Epidermal melanocyte (primary cell): ENCODE measurements around the gene YWHAG.
A peak's percentile ranks its signal among the peaks of the same experiment; 100 is the strongest.
"Not testable (repeated sequence)": the region's sequence is repeated elsewhere in the genome, so short reads cannot be mapped to it uniquely, and the experiment has no call there.

Experiments
- DNase-seq: peaks from one replicate; pipeline ENCODE4 v3.0.0; 2011; ENCODE audit warnings: low spot score; ENCODE audit not compliant: insufficient read length

YWHAG gene

DNA sequence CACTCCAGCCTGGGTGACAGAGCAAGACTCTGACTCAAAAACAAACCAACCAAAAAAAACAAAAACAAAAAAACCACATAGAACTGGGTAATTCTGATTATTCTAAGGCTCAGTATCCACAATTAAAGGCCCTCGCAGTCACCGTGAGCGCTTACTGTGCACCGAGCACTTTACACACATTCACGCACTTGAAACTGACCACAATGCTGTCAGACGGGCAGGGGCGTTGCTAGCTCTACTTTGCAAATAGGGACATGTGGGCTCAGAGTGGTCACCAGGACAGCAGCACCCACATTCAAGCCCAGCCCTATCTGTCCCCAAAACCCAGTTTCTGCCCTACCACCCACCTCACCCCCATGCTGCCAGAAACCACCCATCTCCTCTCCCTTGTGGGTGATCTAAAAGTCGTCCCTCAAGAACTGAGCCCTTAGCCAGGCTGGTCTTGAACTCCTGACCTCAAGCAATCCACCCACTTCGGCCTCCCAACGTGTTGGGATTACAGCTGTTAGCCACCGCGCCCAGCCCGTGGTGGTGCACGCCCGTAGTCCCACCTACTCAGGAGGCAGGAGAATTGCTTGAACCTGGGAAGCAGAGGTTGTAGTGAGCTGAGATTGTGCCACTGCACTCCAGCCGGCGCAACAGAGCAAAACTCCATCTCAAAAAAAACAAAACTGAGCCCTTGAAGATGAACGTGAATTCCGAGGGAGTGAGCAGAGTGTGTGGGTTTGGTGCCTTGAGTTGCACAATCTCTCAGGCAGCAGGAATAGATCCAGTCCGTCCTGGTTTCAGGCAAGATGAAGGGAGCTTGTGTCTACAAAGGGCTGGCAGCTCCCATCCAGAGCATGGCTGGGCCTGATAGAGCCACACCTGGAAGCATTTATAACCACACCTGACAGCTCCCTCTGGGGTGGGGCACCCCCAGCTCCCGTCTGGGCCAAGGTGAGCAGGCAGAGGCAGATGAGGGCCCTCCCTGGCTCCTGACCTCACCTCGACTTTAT, 61.7 kb downstream of the YWHAG start:
- no peak for DNase-seq

DNA sequence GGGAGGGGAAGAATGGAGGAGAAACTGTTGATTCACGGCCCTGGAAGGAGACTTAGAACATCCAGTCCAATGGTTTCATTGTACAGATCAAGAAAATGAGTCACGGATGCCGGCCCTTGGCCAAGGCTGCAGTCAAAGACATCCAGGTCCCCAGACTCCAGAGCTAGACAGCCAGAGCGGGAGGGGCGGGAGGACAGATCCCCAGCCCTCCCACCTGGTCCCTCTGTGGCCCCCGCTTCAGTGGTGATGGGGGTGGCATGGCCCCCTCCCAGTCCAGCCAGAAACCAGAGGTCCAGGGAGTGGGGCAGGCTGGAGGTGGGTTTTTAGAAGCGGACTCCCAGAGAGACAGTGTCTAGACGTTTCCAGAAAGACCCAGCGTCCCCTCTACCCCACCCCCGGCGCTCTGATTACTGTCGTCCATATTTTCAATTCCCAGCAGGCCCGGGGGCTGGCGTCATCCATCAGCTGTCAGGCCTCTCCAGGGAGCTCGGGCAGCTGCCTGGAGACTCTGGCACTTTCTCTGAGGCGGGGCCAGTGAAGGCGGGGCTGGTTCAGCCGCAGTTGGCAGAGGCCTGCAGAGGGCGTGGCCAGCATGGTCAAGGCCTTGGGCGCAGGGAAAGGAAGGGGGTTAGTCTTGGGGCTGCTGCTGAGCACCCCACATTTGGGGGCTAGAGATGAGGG, 64.3 kb downstream of the YWHAG start:
- peak; percentile 69 for DNase-seq

DNA sequence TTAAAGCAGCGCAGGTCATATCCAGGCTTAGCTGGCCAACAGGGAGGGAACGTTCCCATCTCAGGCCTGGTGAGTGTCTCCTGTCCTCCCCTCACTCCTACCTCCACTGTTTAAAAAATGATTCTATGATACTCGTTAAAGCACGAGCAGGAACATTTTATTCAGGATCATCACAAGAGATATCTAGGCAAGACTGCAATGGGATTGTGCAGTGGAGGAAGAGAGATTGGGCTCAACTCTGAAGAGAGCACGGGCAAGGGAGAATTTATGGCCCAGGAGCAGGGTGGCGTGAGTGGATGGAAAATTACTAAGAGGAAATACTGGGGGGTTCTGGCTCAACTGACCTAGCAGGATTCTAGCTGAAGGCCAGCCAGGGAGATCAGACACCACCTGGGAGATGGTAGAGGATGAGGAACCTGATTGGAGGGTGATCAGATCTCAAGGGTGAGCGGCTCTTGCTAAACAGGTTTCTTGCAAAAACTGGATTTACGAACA, 65.3 kb downstream of the YWHAG start:
- DNase-seq: no peak

DNA sequence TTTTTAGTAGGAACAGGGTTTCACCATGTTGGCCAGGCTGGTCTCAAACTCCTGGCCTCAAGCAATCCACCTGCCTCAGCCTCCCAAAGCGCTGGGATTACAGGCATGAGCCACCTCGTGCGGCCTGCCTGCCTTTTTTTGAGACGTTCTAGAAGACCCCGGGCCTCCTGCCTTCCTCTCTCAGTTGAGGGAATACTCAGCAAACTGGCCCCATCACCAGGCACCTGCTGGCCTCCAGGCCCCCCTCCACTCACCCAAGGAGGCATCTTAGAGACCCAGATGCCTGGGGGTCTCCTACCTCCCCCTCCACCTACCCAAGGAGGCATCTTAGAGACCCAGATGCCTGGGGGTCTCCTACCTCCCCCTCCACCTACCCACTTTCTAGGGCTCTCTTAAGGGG, 65.9 kb downstream of the YWHAG start:
- not testable (repeated sequence) for DNase-seq

DNA sequence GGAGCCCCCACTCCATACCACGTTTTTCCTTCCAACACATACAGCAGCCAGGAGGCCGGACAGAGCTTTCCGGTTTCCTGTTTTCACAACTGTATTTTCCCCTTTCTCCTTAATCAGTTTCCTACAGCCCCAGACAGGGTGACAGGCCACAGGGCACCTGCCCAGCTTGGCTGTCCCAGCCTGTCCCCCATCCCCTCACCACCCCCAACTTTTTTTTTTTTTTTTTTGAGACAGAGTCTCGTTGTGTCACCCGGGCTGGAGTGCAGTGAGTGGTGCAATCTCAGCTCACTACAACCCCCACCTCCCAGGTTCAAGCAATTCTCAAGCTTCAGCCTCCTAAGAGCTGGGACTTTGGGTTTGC, 66.6 kb downstream of the YWHAG start:
- DNase-seq: no peak

DNA sequence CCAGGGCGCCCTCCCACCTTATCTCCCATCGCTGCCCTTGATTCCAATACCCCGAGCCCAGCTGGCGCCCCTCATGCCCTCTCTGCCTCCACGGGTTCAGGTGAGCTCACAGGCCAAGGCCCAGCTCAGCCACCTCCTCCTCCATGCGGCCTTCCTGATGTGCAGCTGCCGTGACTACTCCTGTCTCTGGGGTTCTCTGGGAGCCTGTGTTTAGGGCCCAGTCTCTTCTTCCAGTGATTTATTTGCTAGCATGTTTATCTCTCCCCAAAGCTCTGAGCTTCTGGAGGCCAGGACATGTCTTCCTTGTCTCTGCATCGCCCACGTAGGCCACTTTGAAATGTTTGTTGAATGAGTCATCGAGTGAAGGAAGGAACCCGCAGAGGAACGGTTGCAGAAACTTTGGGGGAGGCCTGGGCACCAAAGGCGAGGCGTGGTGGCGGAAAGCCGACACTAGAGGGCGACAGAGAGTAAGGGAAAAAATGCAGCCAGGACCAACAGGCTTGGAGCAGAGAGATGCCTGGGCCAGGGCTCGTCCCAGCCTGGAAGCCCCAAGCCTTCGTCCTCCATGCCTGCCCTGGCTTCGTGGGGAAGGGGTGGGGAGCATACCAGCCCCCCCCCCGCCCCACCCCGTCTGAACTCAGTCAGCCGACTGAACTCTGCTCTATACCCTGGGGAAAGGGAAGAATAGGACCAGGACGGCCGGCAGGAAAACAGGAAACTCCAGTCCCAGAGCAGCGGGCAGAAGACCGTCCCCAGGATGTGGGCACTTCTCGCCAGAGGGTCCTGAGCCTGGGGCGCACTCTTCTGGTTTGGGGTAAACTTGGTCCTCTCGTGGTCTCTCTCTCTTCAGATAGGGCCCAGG, 67.2 kb downstream of the YWHAG start:
- peak; percentile 64 for DNase-seq

DNA sequence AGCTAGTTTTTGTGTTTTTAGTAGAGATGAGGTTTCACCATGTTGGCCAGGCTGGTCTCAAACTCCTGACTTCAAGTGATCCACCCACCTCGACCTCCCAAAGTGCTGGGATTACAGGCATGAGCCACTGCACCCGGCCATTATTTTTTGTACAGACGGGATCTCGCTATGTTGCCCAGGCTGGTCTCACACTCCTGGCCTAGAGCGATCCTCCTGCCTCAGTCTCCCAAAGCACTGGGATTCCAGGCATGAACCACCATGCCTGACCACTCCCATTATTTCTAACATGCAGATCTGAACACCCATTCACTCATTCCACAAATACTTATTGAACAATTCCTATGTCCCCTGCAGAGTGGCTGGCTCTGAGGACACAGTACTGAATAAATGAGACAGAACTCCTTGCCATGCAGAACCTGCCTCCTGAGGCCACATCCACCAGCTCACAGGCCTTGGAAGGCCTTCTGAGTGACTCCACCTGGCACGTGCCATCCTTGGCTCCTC, 67.9 kb downstream of the YWHAG start:
- DNase-seq: not testable (repeated sequence)

DNA sequence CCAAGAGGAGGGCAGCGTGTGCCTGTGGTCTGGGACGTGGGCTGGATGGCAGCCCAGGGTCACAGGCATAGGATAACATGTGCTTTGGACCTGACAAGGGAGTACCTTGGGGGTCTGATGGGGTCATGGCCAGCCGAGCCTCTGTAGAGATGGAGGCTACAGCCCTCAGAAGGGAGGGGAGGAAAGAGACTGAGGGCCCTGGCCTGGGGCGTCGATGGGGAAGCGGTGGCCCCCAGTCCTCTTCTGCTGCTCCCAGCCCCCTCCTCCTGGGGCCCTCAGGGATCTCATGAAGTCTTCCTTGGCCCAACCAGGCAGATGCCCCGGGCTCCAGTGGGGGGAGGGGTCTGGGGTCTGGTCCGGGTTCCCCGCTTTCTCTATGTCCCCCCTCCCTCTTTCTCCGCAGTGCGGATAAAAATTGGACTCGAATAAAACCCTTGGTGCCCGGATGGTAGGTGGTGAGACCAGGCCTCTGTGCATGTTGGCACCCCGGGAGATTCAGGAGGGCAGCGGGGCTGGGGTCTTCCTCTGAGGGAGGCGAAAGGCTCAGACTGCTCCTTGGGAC, 71.9 kb downstream of the YWHAG start:
- DNase-seq: no peak

DNA sequence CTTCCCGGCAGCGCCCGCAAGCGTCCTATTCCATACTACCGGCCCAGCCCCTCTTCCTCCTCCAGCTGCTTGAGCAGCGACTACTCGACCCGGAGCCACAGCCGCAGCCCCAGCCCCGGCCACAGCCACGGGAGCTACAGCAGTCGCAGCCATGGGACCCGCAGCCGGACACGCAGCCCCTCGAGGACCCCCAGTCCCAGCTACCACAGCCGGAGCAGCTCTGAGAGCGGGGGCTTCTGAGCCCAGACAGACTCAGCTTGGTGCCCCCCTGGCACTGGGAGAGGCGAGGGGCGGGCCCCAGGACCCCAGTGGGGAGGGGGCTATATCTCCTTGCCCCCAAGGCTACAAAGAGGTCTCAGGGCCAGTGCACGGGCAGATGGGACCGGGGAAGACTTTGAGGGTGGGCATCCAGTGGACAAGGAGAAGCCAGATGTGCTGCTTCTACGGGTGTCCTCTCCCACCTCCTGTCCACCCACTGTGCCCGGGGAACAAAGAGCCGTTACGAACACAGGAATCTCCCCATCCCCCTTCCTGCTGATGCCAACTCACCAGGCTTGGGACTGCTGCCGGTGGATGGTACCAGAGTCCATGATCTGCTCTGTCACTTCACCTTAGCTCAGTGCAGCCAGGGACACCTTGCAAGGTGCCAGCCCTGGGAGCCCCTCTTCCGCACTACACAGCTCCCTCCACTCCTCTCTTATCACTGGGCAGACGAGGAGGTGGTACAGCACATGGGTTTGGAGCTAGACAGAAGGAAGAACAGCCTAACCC, 73.0 kb downstream of the YWHAG start:
- DNase-seq: no peak

DNA sequence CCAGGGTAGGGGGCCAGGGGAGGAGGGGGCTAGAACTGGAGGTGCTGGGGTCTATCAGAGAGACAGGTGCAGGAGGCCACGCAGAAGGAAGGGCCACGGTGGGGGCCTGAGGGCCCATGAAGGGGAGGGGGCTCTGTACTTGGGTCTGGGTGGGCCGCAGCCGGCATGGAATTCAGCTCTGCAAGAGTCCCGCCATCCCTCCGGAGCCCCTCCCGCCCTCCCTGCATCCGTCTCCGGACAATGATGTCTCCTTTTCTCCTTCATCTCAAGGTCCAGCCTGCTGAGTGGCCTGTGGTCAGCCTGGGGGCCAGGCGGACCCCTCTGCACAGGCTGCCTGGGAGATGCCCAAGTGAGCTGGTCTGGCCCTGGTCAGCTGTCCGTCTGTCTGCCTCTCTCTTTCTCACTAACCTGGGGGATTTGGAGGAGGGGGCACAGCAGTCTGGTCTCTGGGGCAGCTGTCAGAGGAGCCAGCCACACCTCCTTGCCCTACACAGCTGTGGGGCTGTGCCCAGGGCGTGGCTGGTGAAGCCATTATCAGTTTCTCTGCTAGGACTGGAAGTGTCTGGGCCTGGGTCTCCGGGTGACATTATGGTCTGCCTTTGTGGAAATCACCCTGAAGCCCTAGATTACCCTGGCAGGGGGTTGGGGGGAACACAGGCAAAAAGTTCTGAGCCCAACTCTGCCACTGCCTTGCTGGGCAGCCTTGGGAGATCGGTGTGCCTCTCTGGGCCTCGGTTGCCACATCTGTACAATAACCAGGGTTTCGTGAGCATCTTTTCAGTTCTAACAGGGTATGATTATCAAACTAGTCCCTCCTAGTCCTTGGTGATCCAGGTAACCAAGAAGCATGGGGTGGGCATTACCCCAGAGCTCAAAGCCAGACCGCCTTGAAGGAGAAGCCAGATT, 75.3 kb downstream of the YWHAG start:
- DNase-seq: no peak

DNA sequence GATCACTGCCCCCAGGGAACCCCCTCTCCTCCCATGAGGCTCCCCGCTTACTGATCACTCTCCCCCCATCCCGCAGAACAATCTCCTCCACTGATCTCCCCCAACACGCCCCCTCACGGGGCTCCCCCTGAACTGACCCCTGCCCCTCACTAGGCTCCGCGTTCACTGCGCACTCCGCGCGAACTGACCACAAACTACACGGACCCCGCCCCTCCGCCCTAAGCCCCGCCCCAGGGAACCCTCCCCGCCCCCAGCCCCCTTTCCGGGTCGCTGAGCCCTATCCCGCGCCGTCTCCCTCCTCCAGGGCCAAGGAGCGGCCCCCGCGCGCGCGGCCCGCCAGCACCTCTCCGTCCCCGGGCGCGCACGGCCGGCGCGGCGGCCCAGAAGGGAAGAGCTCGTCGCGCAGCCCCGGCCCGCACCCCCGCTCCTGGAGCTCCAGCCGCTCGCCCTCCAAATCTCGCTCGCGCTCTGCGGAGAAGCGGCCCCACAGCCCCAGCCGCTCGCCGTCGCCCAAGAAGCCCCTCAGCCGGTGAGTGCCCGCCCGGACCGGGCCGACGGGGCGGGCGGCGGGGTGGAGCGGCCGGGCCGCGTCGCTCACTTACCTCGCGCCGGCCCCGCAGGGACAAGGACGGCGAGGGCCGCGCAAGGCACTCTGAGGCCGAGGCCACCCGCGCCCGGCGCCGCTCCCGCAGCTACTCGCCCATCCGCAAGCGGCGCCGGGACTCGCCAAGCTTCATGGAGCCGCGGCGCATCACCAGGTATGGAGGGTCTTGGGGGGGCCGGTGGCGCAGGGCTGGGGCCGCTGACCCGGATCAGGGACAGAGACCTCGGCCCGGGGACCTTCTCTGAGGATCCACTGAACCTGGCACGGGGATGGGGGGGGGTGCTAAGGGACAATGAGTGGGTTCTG, 76.2 kb downstream of the YWHAG start:
- DNase-seq: no peak

DNA sequence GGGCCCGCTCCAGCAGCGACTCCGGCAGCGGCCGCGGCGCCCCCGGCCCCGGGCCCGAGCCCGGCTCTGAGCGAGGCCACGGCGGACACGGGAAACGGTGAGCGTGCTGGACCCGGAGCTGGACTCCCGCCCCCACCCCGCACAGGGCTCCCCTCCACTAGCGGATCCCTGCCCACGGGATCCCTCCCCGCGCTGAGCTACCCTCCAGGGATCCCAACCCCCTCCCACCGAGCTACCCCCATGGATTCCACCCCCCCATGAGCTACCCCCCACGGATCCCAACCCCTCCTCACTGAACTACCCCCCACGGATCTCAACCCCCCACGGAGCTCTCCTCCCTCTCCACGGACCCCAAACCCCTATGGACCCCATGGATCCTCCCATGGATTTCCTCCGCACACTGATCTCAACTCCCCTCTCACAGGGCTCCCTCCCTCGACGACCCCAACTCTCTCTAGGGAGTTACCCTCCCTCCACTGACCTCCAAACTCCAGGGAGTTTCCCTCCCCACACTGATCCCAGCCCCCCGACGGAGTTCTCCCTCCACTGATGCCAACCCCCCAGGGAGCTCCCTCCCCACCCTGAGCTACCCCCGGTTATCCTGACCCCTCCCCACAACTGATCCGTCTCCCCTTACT, 77.0 kb downstream of the YWHAG start:
- DNase-seq: no peak

DNA sequence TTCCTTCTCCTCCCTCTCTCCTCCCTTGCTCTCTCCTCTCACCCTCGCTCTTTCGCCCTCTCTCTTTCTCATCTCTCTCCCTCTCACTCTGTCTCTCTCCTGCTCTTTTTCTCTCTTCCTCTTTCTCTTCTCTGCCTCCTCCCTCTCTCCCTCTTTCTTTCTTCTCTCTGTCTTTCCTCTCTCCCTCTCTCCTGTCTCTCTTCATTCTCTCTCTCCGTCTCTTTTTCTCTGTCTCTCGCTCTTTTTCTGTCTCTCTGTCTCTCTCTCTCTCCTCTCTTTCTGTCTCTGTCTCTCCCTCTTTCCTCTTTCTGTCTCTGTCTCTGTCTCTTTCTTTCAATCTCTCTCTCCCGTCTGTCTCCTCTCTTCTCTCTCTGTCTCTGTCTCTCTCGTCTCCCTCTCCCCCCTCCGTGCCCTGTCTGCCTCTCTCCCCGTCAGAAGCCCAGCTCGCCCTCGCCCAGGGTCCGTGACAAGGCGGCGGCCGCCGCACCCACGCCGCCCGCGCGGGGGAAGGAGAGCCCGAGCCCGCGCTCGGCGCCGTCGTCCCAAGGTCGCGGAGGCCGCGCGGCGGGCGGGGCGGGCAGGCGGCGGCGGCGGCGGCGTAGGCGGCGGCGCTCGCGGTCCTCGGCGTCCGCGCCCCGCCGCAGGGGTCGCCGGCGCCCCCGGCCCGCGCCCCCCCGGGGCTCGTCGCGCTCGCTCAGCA, 77.6 kb downstream of the YWHAG start:
- no peak for DNase-seq

DNA sequence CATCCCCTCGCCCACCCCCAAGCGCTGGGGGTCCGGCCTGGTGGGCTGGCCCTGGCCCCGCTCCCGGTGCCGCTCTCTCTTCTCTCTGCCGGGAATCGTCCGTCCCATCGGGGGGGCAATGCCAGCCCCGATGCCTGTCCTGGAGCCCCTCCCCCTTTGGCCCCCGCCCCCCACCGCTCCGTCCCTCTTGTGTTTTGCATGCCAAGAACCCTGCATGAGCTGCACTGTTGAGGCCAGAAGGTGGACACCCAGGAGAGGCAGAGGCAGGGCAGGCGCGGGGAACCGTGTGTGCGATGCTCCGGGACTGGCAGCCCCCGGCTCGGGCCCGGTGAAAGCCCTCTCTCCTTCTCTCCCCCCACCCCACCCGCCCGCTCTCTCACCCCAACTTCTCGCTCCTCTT, 78.4 kb downstream of the YWHAG start:
- DNase-seq: no peak

DNA sequence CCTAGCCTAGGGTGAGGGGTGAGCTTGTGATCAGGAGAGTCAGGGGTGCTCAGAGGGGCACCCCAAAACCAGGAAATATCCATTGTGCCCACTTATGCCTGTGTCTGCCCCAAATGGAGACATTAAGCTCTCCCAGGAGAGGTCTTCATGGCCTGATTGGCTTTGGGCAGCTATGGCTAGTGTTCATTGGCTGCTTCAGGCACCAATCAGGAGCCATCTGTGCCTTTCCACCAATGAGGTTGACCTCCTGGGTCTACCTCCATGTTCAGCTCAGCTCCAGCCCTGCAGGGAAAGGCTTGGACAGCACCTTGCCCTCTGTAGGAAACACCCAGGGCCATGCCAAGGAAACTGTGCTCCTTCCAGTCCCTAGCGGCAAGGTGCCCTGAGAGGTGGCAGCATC, 80.3 kb downstream of the YWHAG start:
- no peak for DNase-seq
